CD4-positive, alpha-beta T cell treated with Interleukin-6 for 4 hours (primary cell): ENCODE results near the gene CDC42BPB.

ENCODE experiments used
- DNase-seq: peaks from one replicate; pipeline ENCODE4 v3.0.0-alpha.2; 2020; ENCODE audit warnings: mixed read lengths

Gene CDC42BPB

GRCh38 chr14:103057372-103058163, at the start of gene CDC42BPB:
CDC42BPB (minus strand) TSS chr14:103057549; CDS start chr14:103057173, 376 bp downstream.
- peak; percentile 76 for DNase-seq

DNA sequence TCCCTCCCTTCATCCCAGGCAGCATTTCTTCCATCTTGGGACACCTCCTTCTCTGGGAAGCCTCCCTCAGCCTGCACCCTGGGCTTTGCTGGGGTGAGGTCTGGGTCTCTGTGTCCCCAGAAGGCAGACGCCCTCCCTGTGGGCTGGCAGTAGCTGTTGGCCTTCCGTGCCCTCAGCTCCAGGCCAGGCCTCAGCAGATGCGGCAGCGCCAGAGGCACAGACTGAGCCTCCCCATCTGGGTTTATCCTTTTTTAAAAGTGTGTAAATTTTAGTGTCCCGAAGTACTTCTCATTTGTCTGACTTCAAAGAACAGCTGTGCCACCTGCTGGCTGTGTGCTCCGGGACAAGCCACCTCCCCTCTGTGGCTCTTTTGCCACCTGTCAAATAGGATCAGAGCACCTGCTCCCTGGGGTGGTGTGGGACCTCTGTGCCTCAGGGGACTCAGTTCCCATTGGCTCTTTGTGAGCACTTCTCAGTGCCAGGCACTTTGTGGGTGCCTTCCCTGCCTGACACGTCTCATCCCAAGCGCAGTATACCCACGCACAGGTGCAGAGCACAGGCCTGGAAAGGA, 48.3 kb upstream of the CDC42BPB start:
- DNase-seq, result peak; percentile 25

DNA sequence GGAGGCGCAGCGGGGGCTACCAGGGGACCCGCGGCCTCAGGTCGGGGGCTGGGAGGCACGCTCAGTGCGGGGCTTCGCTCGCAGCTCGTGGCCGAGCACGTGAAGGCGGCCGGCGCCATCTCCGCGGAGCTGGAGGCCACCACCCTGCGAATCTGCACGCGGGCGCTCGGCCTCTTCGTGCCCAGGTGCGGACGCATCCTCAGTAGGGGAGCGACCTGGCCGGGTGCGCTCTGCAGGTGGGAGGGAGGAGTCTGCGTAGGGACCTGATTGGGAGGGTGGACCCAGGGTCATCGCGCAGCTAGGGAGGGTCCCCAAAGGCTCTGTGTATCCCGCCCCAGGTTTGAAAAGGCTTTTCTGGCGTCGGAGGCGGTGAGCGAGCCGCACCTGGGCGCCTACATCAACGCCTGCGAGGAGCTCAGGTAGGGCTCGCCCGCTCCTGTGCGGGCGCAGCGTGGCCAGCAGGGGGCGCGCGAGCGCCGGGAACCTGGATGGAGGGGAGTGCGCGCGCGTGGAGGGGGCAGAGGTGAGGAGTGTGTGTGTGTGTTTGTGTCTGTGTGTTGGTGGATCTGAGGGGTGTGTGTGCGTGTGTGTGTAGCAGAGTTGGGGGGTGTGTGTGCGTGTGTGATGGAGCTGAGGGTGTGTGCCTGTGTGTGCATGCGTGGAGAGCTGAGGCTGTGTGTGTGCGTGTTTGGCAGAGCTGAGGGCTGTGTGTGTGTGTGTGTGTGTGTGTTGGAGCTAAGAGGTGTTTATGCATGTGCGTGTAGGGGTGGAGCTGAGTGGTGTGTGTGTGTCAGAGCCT, 47.5 kb upstream of the CDC42BPB start:
- DNase-seq, result peak; percentile 76

GRCh38 chr14:103104389-103104653, 47.0 kb upstream of the CDC42BPB start:
- no peak for DNase-seq

GRCh38 chr14:103103461-103104388, 46.4 kb upstream of the CDC42BPB start:
- DNase-seq, result no peak

DNA sequence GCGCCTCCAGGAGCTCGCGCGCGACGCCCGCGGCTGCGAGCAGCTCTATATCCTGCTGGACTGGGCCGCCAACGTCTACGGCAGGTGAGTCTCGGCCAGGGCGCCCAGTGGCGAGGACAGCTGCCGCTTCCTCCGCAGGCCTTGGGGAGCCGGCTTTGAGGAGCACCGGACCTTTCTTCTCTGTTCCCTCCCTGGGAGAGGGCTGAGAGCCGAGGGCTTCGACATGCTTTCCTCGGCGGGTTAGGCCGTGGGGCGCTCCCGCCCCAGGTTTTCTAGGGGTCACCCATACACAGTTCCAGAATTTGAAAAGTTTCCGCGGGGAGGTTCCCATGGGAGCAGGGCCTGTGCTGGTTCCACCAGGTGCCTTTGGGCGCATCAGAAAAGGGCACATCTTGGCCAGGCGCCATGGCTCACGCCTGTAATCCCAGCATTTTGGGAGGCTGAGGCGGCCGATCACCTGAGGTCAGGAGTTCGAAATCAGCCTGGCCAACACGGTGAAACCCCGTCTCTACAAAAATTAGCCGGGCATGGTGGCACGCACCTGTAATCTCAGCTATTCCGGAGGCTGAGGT, 45.4 kb upstream of the CDC42BPB start:
- DNase-seq, result no peak

GRCh38 chr14:103101963-103102688, 44.8 kb upstream of the CDC42BPB start:
- DNase-seq, result no peak

DNA sequence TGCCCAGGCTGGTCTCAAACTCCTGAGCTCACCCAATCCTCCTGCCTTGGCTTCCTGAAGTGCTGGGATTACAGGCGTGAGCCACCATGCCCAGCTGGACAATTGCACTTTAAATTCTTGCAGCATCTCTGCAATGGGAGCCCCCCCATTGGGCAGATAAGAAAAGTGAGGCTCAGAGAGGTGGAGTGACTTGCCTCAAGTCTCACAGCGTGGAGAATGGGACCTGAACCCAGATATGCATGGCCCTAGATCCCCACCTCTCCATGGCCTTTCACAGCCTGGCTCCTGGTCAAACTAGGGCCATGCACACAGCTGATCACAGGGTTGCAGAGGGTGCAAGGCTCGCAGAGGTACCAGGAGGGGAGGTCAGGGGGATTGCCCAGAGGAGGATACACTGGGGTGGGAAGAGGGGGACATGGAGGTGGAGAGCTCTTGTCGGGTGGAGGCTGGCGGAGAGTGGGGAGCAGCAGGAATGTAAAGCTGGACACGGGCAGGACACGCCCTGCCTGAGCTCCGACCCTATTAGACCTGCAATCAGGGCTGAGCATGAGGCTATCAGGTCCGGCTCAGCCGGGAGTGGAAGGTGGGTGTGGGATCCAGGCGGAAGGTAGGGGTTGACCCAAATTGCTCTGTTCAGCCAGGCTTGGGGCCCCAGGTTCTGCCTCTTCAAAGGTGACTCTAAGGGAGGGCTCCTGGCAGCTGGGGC, 44.1 kb upstream of the CDC42BPB start:
- no peak for DNase-seq

- no peak for DNase-seq
These were observed 43.2 kb upstream of the CDC42BPB start for GRCh38 chr14:103100281-103101121.

- DNase-seq, result no peak
These were observed 42.5 kb upstream of the CDC42BPB start for GRCh38 chr14:103099733-103100280.

DNA sequence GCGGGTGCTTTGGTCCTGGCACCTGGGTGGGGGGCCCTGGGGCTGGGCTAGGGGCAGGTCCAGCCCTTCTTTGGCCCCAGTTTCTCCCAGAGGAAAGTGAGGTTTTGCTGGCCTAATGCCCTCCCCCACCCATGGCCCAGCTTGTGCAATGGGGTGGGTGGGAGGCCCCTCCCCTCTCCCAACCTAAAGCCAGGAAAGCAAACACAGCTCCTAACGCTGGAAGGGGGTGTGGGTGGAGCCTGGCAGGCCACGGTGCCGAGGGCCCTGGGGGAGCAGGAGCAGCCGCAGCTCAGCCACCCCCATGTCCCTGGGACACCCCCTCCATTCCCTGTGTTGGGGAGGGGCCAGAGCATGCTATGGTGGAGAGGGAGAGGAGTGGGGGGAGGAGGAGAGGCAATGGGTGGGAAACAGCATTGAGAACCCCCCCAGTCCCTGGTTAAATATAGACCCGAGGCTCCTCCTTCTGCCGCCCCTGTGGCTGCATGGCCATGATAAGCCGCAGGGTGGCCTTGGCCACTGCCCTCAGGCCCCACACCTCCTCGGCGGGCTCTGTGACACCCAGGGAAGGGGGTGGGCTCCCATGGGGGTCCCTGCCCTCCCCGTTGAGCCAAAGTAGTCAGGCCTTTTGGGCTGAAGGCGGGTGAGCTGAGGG, 41.9 kb upstream of the CDC42BPB start:
- DNase-seq, result no peak

DNA sequence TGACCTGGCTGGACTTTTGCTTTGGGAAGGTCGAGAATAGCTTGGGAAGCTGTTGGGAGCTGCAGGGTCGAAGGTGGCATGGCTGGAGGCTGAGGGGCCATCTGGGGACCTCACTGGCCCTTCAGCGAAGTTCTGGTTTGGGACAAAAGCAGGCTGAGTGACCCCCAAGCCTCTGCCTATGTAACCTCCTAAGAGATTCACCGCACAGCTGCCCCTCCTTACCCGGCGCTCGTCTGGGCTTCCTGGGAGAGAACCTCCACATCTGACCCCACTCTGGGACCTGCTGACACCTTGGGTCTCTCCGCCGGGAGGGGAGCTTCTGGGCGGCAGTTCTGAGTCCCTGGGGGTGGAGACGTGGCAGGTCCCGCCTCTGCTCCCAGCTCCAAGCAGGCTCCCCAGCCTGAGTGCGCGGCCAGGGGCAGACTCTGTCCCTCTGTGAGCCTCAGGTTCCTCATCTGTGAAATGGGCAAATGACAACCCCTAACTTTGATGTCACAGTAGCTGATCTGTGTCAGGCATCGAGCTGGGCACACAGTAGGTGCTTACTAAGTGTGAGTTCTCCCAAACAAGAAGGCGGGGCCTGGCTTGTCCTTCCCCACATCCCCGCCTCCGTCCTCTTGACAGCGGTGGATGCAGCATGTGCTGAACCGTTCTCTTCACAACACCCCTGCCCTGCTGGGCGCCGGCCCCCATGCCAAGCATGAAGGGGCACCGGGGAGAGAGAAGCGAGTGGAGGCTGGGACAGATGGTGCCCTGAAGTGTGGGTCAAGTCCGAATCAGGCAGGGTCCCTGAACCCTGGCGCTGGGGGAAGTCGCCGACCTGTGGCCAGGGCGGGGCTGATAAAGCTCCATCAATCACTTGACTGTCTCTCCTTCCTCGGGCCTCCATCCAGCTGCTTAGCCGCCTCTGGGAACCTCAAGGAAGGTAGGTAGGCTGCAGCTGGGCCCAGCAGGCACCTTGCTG, 40.9 kb upstream of the CDC42BPB start:
- DNase-seq, result no peak

GRCh38 chr14:103097244-103097993, 40.1 kb upstream of the CDC42BPB start:
- no peak for DNase-seq

DNA sequence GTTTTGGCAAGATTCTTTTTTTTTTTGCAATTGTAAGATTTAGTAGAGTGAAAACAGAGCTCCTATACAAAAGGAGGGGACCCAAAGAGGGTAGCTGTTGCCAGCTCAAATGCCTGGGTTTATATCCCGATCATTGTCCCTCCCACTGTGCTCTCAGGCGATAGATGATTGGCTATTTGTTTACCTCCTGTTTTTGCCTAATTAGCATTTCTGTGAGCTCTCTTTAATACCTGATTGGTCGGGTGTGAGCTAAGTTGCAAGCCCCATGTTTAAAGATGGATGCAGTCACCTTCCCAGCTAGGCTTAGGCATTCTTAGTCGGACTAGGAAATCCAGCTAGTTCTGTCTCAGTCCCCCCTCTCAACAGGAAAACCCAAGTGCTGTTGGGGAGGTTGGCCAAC, 39.0 kb upstream of the CDC42BPB start:
- no peak for DNase-seq

- DNase-seq, result no peak
These were observed 37.9 kb upstream of the CDC42BPB start for GRCh38 chr14:103095210-103095778.

DNA sequence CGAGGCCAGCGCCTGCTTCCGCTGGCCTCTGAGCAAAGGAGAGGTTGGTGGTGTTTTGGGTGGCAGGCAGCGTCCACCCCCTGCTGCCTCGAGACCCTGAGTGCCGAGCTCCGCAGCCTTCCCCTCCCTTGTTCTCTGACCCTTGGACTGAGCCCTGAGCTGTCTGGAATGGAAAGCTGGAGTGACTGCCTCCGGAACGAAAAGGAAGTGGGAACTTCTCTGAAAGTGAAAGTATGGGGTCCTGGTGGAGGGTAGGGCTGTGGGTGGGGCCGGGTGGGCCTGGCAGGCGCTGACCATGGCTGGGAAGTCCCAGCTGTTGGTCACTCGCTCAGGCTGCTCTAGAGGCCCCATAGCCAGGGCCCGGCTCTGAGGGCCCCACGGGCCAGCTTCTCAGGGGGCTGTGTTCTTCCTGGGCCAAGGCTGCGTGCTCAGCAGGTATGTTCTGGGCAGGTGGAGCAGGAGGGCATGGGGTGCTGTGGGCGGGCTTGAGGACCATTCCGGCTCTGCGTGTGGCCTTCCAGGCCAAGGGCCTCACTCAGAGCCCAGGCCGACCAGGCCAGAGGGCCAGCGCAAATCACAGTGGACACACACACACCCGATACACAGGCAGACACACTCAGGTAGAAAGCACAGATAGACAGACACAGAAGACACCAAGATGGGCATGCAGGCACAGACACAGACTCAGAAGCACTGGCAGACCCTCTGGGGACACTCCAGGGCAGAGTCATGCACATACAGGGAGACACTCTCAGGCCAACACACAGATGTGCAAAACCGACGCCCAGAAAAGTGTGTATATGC, 37.3 kb upstream of the CDC42BPB start, which contains the start of gene EXOC3L4:
TSS of gene EXOC3L4 (plus strand) at position 320 of the 804 bp plus-strand sequence. CDS start 5,495 bp downstream, outside the sequence.
- DNase-seq, result no peak
